Subcutaneous abdominal adipose tissue (tissue), 5 donors: ENCODE measurements around the gene UBQLNL.

Source experiments
- H3K27ac ChIP-seq: one replicate; pipeline ENCODE4 v1.7.0; 2013; ENCODE audit warnings: low read depth, mild to moderate bottlenecking, inconsistent platforms, low read length, moderate library complexity
- H3K27me3 ChIP-seq, 5 donors: one replicate each; pipeline ENCODE4 v1.7.0; 2013; ENCODE audit warnings: low read length in 5 of 5, inconsistent platforms in 1 of 5; ENCODE audit not compliant: control insufficient read depth in 5 of 5, insufficient read depth in 4 of 5
- H3K36me3 ChIP-seq, 5 donors: one replicate each; pipeline ENCODE4 v1.7.0; 2013; ENCODE audit warnings: low read length in 5 of 5; ENCODE audit not compliant: control insufficient read depth in 5 of 5, insufficient read depth in 5 of 5
- H3K4me1 ChIP-seq, 5 donors: one replicate each; pipeline ENCODE4 v1.7.0; 2013; ENCODE audit warnings: low read length in 5 of 5, mild to moderate bottlenecking in 3 of 5, moderate library complexity in 1 of 5; ENCODE audit not compliant: control insufficient read depth in 5 of 5, insufficient read depth in 5 of 5
- H3K4me3 ChIP-seq, 5 donors: one replicate each; pipeline ENCODE4 v1.7.0; 2013; ENCODE audit warnings: low read length in 5 of 5, low read depth in 1 of 5
- H3K9ac ChIP-seq, 5 donors: one replicate each; pipeline ENCODE4 v1.7.0; 2013; ENCODE audit warnings: low read length in 5 of 5, mild to moderate bottlenecking in 4 of 5, moderate library complexity in 3 of 5
- H3K9me3 ChIP-seq, 5 donors: one replicate each; pipeline ENCODE4 v1.7.0; 2013; ENCODE audit warnings: low read length in 5 of 5; ENCODE audit not compliant: control insufficient read depth in 5 of 5
- donor health status: healthy.
- donor health status: healthy.
- donor health status: healthy.
- donor health status: healthy.
- donor health status: healthy.

Gene UBQLNL

DNA sequence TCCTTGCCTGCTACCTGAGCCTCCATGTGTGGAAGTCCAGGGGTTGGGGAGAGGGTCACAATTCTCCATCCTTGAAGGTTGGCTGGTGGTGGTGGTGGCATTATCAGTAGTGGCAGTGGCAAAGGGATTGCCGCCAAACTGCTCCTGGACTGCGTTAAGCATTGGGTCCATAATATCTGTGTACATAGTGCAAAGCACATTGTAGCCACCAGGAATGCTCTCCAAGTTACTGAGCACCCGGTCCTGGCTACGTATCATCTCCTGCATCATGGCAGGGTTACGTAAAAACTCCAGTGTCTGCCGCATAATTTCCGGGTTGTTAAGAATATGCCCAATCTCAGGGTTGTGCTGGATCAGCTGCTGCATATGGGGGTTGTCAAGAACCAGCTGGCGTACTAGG lies 7.9 kb downstream of the UBQLNL start:
- no peak overlapping the region for H3K9ac ChIP-seq
- H3K4me1 ChIP-seq: no peaks in the 10 kb centered on the region
- no peaks in the 10 kb centered on the region for H3K36me3 ChIP-seq
- no peaks in the 10 kb centered on the region for H3K9me3 ChIP-seq
- no peak overlapping the region for H3K27ac ChIP-seq
- H3K4me3 ChIP-seq: no peak overlapping the region
- H3K27me3 ChIP-seq: peaks cover 0 to 5% (median 0%) of the 10 kb centered on the region in 5 donors

DNA sequence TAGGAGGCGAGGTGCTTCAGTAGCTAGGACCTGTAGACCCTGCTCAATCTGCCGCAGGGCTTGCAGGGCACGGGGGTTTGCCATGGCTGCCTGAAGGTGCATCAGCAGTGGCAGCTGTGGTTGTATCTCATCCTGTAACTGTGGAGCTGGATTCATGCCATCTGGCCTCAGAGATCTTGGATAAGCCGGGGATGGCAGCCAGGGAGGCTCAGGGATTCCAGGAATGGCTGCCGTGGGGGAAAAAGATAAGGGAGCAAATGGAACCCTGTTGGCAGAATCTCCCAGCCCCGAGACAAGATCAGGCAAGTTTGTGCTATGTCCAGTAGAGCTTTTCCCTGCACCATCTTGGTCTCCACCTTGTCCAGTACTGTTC lies 8.6 kb downstream of the UBQLNL start:
- no peaks in the 10 kb centered on the region for H3K4me1 ChIP-seq
- H3K9ac ChIP-seq: no peak overlapping the region
- H3K27me3 ChIP-seq: peaks cover 0 to 5% (median 0%) of the 10 kb centered on the region in 5 donors
- no peaks in the 10 kb centered on the region for H3K9me3 ChIP-seq
- H3K4me3 ChIP-seq: no peak overlapping the region
- no peaks in the 10 kb centered on the region for H3K36me3 ChIP-seq
- no peak overlapping the region for H3K27ac ChIP-seq

DNA sequence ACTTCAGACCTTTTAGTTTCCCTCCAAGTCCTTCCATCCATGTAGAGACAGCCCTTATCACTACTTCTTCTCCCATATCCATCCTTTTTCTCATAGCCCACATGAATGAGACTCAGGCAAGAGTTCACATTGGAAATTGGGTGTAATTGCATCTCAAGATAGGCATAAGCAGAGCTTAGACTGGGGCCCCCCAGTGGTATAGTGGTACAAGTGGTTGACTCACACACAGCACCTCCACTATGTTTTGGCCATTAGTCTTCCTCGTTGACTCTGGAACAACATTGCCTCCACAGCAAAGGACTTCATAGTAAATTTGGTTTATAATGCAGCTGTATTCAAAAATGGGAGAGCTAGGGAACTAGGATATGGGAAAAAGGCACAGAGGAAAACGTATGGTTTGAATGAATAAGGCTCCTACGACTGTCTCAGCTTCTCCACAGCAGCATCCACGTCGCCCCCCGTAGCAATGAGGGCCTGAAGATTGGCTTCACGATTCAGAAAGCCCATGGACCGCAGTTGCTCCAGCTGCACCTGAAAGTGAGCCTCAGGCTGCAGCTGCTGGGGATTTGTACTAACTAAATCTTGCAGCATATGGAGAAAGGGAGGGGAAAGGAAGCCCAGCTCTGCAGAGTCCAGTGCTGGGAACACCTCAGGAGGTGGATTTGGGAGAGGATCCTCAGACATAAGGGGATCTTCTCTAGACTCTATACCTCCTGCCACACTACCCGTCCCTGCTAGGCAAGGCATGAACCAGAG lies 9.1 kb downstream of the UBQLNL start:
- H3K4me1 ChIP-seq: no peaks in the 10 kb centered on the region
- H3K36me3 ChIP-seq: no peaks in the 10 kb centered on the region
- H3K27me3 ChIP-seq: peaks cover 0 to 5% (median 0%) of the 10 kb centered on the region in 5 donors
- H3K9ac ChIP-seq: no peak overlapping the region
- H3K27ac ChIP-seq: no peak overlapping the region
- H3K9me3 ChIP-seq: no peaks in the 10 kb centered on the region
- H3K4me3 ChIP-seq: no peak overlapping the region

DNA sequence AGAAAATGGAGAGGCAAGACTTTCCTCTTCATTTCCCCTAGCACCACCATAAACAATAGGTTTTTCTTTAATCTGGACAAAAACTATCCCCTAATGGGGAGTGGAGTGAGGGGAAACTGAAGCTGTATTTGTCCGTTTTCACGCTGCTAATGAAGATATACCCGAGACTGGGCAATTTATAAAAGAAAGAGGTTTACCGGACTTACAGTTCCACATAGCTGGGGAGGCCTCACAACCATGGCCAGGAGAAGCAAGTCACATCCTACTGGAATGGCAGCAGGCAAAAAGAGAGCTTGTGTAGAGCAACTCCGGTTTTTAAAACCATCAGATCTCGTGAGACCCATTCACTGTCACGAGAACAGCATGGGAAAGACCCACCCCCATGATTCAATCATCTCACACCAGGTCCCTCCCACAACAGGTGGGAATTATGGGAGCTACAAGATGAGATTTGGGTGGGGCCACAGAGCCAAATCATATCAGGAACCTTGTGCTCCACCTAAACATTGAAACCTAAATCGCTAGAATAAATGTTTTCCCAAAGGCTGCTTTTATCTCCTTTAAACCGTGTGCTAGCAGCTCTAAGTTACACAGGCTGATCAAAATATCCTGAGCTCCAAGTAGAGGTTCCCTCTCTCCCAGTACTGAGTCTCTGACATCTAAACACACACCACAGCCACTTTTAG lies 11.0 kb downstream of the UBQLNL start:
- Histone ChIP-seq H3K4me3 (no peak overlapping the region), H3K27me3 (peaks cover 0 to 5% (median 0%) of the 10 kb centered on the region in 5 donors), H3K4me1 (no peaks in the 10 kb centered on the region), H3K36me3 (no peaks in the 10 kb centered on the region), H3K9ac (no peak overlapping the region), H3K27ac (no peak overlapping the region), H3K9me3 (no peaks in the 10 kb centered on the region)

DNA sequence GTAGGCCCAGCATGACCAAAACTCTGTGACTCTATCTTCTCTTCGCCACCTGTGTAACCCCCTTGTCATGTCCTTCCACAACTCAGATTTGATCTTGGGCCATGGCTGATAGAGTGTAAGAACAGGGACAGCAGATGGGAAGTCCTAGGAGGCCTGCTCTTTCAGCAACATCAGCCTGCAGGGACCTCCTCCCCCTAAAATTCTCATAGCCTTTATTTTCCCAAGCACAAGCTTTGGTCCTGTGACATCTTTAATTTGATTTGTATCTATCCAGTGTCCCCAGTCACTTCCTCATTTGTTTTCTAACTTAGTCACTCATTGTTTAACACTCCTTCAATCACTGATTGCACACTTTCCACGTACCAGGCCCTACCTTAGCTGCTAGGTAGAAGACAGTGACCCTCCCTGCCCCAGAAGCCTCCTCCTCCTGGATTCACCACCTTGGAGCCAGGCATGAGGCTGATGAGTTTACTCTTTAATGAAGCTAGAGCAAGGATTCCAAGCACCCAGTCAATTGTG lies 12.0 kb downstream of the UBQLNL start:
- no peaks in the 10 kb centered on the region for H3K9me3 ChIP-seq
- H3K36me3 ChIP-seq: no peaks in the 10 kb centered on the region
- H3K27ac ChIP-seq: no peak overlapping the region
- H3K4me1 ChIP-seq: no peaks in the 10 kb centered on the region
- no peak overlapping the region for H3K9ac ChIP-seq
- no peak overlapping the region for H3K4me3 ChIP-seq
- H3K27me3 ChIP-seq: peaks cover 0 to 5% (median 0%) of the 10 kb centered on the region in 5 donors

DNA sequence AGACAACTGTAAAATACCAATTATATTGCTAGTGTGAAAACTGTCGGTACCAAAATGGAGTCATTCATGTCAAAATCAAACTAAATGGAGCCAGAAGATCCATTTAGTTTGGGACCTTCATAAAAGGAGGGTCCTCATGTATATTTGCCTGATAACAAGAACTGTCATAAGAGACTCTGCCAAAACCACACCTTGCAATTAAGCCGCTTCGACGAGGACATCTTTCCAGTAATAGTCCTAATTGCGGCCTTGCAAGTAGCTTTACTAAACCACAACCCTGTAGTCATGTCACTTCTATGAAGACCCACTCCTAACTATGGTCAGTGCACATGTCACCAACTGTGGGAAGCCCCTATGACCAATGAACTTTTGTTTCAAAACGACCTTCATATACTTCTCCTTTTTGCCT lies 16.1 kb downstream of the UBQLNL start:
- Histone ChIP-seq H3K27me3 (no peaks in the 10 kb centered on the region), H3K36me3 (no peaks in the 10 kb centered on the region), H3K27ac (no peak overlapping the region), H3K4me3 (no peak overlapping the region), H3K9ac (no peak overlapping the region), H3K9me3 (no peaks in the 10 kb centered on the region), H3K4me1 (peaks cover 0 to 5% (median 0%) of the 10 kb centered on the region in 5 donors)

DNA sequence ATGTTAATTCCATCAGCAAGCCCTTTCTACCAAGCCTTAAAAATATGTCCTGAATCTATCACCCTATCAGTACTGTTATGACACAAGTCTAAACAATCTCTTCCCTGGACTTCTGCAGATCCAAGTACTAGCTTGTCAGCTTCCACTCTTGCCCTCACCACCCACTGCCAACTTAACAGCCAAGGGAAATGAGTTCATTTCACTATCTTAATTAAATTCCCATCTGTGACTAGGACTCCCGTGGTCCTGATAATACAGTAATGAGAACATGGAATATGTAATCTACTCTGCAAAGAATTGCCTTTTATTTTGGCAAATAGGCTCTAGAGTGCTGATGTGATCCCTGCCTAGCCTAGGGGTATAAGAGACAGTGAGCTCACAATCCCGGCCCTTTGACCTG lies 16.8 kb downstream of the UBQLNL start:
- Histone ChIP-seq H3K4me3 (no peak overlapping the region), H3K4me1 (peaks cover 0 to 5% (median 0%) of the 10 kb centered on the region in 5 donors), H3K9ac (no peak overlapping the region), H3K36me3 (no peaks in the 10 kb centered on the region), H3K27ac (no peak overlapping the region), H3K27me3 (no peaks in the 10 kb centered on the region), H3K9me3 (no peaks in the 10 kb centered on the region)

DNA sequence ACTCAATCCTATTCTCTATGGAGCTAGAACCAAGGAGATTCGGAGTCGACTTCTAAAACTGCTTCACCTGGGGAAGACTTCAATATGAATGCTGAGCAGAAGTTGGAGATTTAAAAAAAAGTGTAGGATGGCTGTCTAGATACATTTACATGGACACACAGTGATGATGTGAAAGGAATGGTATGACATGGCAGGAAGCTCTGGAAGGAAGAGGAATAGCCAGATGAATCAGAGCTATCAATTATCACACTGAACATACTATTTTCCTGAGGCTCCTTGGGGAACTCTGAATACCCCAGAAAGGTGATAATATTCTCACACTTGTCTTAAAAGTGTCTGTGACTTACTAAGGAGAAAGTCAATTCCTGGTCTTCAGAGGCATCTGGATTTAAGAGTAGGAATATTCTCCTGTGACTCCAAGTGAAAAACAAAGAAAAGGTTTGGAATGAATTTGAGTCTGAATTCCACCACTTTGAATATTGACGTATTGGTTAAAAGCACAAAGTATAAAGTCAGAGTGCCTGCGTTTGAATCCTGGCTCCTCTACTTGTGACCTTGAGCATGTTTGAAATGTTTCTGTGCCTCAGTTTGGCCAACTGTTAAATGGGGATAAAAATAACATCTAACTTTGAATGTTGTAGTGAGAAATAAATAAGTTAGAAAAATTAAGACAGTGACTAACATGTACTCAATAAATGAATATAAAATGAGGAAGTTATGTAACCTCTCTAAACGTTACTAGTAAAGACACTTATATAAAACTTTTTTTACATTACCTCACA lies 26.7 kb downstream of the UBQLNL start:
- Histone ChIP-seq H3K9me3 (no peaks in the 10 kb centered on the region), H3K27me3 (no peaks in the 10 kb centered on the region), H3K27ac (no peak overlapping the region), H3K4me3 (no peak overlapping the region), H3K36me3 (no peaks in the 10 kb centered on the region), H3K4me1 (no peaks in the 10 kb centered on the region), H3K9ac (no peak overlapping the region)

DNA sequence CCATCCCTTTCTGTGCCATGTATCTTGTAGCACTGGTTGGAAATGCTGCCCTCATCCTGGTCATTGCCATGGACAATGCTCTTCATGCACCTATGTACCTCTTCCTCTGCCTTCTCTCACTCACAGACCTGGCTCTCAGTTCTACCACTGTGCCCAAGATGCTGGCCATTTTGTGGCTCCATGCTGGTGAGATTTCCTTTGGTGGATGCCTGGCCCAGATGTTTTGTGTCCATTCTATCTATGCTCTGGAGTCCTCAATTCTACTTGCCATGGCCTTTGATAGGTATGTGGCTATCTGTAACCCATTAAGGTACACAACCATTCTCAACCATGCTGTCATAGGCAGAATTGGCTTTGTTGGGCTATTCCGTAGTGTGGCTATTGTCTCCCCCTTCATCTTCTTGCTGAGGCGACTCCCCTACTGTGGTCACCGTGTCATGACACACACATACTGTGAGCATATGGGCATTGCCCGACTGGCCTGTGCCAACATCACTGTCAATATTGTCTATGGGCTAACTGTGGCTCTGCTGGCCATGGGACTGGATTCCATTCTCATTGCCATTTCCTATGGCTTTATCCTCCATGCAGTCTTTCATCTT lies 27.6 kb downstream of the UBQLNL start:
- H3K36me3 ChIP-seq: no peaks in the 10 kb centered on the region
- no peaks in the 10 kb centered on the region for H3K9me3 ChIP-seq
- H3K4me3 ChIP-seq: no peak overlapping the region
- H3K27ac ChIP-seq: no peak overlapping the region
- no peaks in the 10 kb centered on the region for H3K4me1 ChIP-seq
- no peak overlapping the region for H3K9ac ChIP-seq
- no peaks in the 10 kb centered on the region for H3K27me3 ChIP-seq
